IMR-90 (cell line): Measurements from ENCODE around the gene FNDC3B. TPM values are rescaled to one million over a fixed set of nuclear protein-coding genes. Genes with fewer than 3 reads are reported as not detected.

Experiments
- ATAC-seq: fragments of 200-7000 bp; cut with Tn5 transposase; 2 replicates; pipeline ENCODE4 v1.9.1; 2020; ENCODE audit warnings: low read depth, mild to moderate bottlenecking, moderate library complexity
- BruUV-seq: library from RNA; stranded (reverse); fragments of 400-500 nt; replicated peaks from 2 replicates; lab custom pipeline; 2021; lab: Mats Ljungman, UMichigan
- CTCF ChIA-PET: fragments of 300-600 bp; formaldehyde crosslinking; extraction: SDS; loops from one replicate; lab custom pipeline; 2021; ENCODE audit warnings: antibody characterized with exemption; lab: Yijun Ruan, JAX
- POLR2A ChIA-PET: fragments of 300-600 bp; sonication (Branson Sonifier 250); formaldehyde crosslinking; loops from one replicate; lab custom pipeline; 2022; ENCODE audit warnings: antibody characterized with exemption; ENCODE audit not compliant: unreplicated experiment; lab: Charles Lee
- DNase-seq: peaks from one replicate; pipeline ENCODE4 v3.0.0; 2013
- H2AFZ ChIP-seq: replicated peaks from 2 replicates; pipeline ENCODE3; 2013; ENCODE audit warnings: low read length, mild to moderate bottlenecking; ENCODE audit not compliant: poor library complexity
- H2AK5ac ChIP-seq: 2 replicates; pipeline ENCODE4 v1.6.1; 2013; ENCODE audit warnings: low read depth, low read length, inconsistent platforms
- H2AK9ac ChIP-seq: replicated peaks from 2 replicates; pipeline ENCODE3; 2013; ENCODE audit warnings: mild to moderate bottlenecking, low read depth, low read length, moderate library complexity; ENCODE audit not compliant: poor library complexity
- H2BK120ac ChIP-seq: 2 replicates; pipeline ENCODE4 v1.6.1; 2013; ENCODE audit warnings: low read depth, low read length, inconsistent platforms
- H2BK15ac ChIP-seq: 3 replicates; pipeline ENCODE4 v1.6.1; 2013; ENCODE audit warnings: low read depth, low read length, inconsistent platforms
- H2BK20ac ChIP-seq: 2 replicates; pipeline ENCODE4 v1.6.1; 2013; ENCODE audit warnings: low read depth, mild to moderate bottlenecking, inconsistent platforms, low read length, moderate library complexity
- H2BK5ac ChIP-seq: 2 replicates; pipeline ENCODE4 v1.6.1; 2013; ENCODE audit warnings: mild to moderate bottlenecking, low read depth, low read length, inconsistent platforms; ENCODE audit not compliant: poor library complexity, severe bottlenecking
- H3K14ac ChIP-seq: replicated peaks from 2 replicates; pipeline ENCODE4 v1.6.1; 2013; ENCODE audit warnings: low read depth, low read length, inconsistent platforms
- H3K18ac ChIP-seq: 2 replicates; pipeline ENCODE4 v1.6.1; 2013; ENCODE audit warnings: low read depth, low read length, control low read depth
- H3K23ac ChIP-seq: 2 replicates; pipeline ENCODE4 v1.6.1; 2013; ENCODE audit warnings: low read depth, low read length, inconsistent platforms
- H3K27ac ChIP-seq: 2 replicates; pipeline ENCODE4 v1.5.1; 2013; ENCODE audit warnings: mild to moderate bottlenecking, control low read depth, low read length; ENCODE audit not compliant: insufficient read depth
- H3K27me3 ChIP-seq: 2 replicates; pipeline ENCODE4 v1.6.1; 2013; ENCODE audit warnings: low read length; ENCODE audit not compliant: control insufficient read depth, insufficient read depth
- H3K36me3 ChIP-seq: 2 replicates; pipeline ENCODE4 v1.6.1; 2013; ENCODE audit warnings: low read length, mixed read lengths; ENCODE audit not compliant: control insufficient read depth, insufficient read depth
- H3K4ac ChIP-seq: 2 replicates; pipeline ENCODE4 v1.6.1; 2013; ENCODE audit warnings: low read depth, low read length, inconsistent platforms
- H3K4me1 ChIP-seq: 2 replicates; pipeline ENCODE4 v1.6.1; 2013; ENCODE audit warnings: low read length, mixed read lengths; ENCODE audit not compliant: control insufficient read depth, insufficient read depth
- H3K4me2 ChIP-seq: 2 replicates; pipeline ENCODE4 v1.6.1; 2013; ENCODE audit warnings: low read depth, mild to moderate bottlenecking, control low read depth, low read length, moderate library complexity
- H3K4me3 ChIP-seq: 2 replicates; pipeline ENCODE4 v1.5.1; 2013; ENCODE audit warnings: low read depth, mild to moderate bottlenecking, control low read depth, low read length, moderate library complexity; ENCODE audit not compliant: insufficient read depth
- H3K56ac ChIP-seq: 2 replicates; pipeline ENCODE4 v1.6.1; 2013; ENCODE audit warnings: low read length, inconsistent platforms; ENCODE audit not compliant: insufficient read depth; ENCODE audit errors: extremely low read depth
- H3K79me1 ChIP-seq, 2 experiments: 2 replicates each; pipeline ENCODE4 v1.6.1; 2013; ENCODE audit warnings: low read length in 2 of 2, inconsistent platforms in 1 of 2, low read depth in 1 of 2
- H3K9ac ChIP-seq: 2 replicates; pipeline ENCODE4 v1.6.1; 2013; ENCODE audit warnings: low read depth, low read length, control low read depth
- H3K9me1 ChIP-seq: 2 replicates; pipeline ENCODE4 v1.6.1; 2013; ENCODE audit warnings: low read length, inconsistent platforms; ENCODE audit not compliant: insufficient read depth
- H3K9me3 ChIP-seq: 2 replicates; pipeline ENCODE4 v1.6.1; 2013; ENCODE audit warnings: low read length; ENCODE audit not compliant: control insufficient read depth, insufficient read depth
- H4K20me1 ChIP-seq: 2 replicates; pipeline ENCODE4 v1.6.1; 2013; ENCODE audit warnings: low read length, inconsistent platforms; ENCODE audit not compliant: insufficient read depth
- H4K5ac ChIP-seq: 2 replicates; pipeline ENCODE4 v1.6.1; 2013; ENCODE audit warnings: mild to moderate bottlenecking, low read depth, low read length, control low read depth
- H4K8ac ChIP-seq, 2 experiments: 2 replicates each; pipeline ENCODE4 v1.6.1; 2013; ENCODE audit warnings: low read depth in 2 of 2, low read length in 2 of 2, control low read depth in 1 of 2, inconsistent platforms in 1 of 2
- H4K91ac ChIP-seq: 2 replicates; pipeline ENCODE4 v1.6.1; 2013; ENCODE audit warnings: low read depth, low read length, inconsistent platforms; ENCODE audit not compliant: insufficient read depth
- CEBPB ChIP-seq: IDR thresholded peaks from 2 replicates; pipeline ENCODE4 v1.6.1; 2012; ENCODE audit warnings: low read depth, low read length, improper control_type of control experiment
- CTCF ChIP-seq: conservative IDR thresholded peaks from 2 replicates; pipeline ENCODE4 v1.5.1; 2012; ENCODE audit warnings: mild to moderate bottlenecking, low read depth, low read length, improper control_type of control experiment
- MAZ ChIP-seq: IDR thresholded peaks from 2 replicates; pipeline ENCODE4 v1.6.1; 2012; ENCODE audit warnings: low read depth, mild to moderate bottlenecking, low read length, improper control_type of control experiment, moderate library complexity, borderline replicate concordance
- MXI1 ChIP-seq: IDR thresholded peaks from 2 replicates; pipeline ENCODE4 v1.6.1; 2012; ENCODE audit warnings: low read depth, mild to moderate bottlenecking, low read length, moderate library complexity, borderline replicate concordance
- NFE2L2 ChIP-seq: fragments of 150-350 bp; IDR thresholded peaks from 2 replicates; pipeline ENCODE4 v1.6.1; 2016; ENCODE audit warnings: low read depth, mild to moderate bottlenecking, low read length
- WGBS, 2 experiments: methylation state at CpG; one replicate each; pipeline versions ENCODE4 v1.1.5 to v1.1.7; 2013; ENCODE audit warnings: missing lambda C conversion rate in 2 of 2; ENCODE audit not compliant: insufficient read length in 1 of 2; ENCODE audit errors: extremely low coverage in 2 of 2; 5-methylcytosine and 5-hydroxymethylcytosine counted together
- dilution Hi-C: fragments of 300-500 bp; cut with HindIII; formaldehyde crosslinking; loops from one replicate; pipeline ENCODE4 v1.14.3; 2018; ENCODE audit warnings: low sequenced_read_pairs; ENCODE audit not compliant: unreplicated experiment
- in situ Hi-C: fragments of 300-500 bp; cut with MboI; formaldehyde crosslinking; loops from 3 replicates; pipeline ENCODE4 v1.14.3; 2019; ENCODE audit warnings: low sequenced_read_pairs, inconsistent platforms, mixed read lengths
- intact Hi-C: fragments of 100-400 bp; cut with micrococcal nuclease; formaldehyde crosslinking; loops from 2 replicates; pipeline ENCODE4 v1.10.0; 2022
- polyA plus RNA-seq, 3 experiments: library from polyadenylated mRNA; depleted of rRNA; stranded (reverse); fragments of >200 nt; gene quantifications; 2 replicates each; pipeline ENCODE4 v1.2.3, GENCODE V29; 2012; ENCODE audit warnings: low replicate concordance in 1 of 3
- total RNA-seq: library from RNA; depleted of rRNA; stranded (reverse); fragments of >200 nt; gene quantifications from 2 replicates; pipeline ENCODE4 v1.2.3, GENCODE V29; 2012

FNDC3B gene
- total and polyA plus RNA-seq, 2 of the 4 experiments (the other 2 are of a cell fraction) = 23.9 to 150 TPM

GRCh38 chr3:172292422-172292821, 253.0 kb downstream of the FNDC3B start:
- no peaks in the 10 kb centered on the region for H3K9me3 ChIP-seq
- H2BK15ac ChIP-seq = no peak overlapping the region
- CTCF ChIA-PET = no interaction called here
- intact Hi-C loops (no loop called here), in situ Hi-C loops (no loop called here), dilution Hi-C loops (no loop called here)
- no peak overlapping the region for H3K56ac ChIP-seq
- no peak overlapping the region for H4K8ac ChIP-seq
- no peaks in the 10 kb centered on the region; the same call in 1 of the 2 replicates for H3K4me1 ChIP-seq
- no peak overlapping the region for H2BK20ac ChIP-seq
- H3K36me3 ChIP-seq = peaks cover 41% of the 10 kb centered on the region
- DNase-seq (no peak), ATAC-seq (no peak)
- POLR2A ChIA-PET = no interaction called here
- H3K18ac ChIP-seq = no peak overlapping the region
- no peak overlapping the region for H3K4ac ChIP-seq
- no CpG with 5 or more reads among the region's 2 CpGs for WGBS, 2 experiments
- no peak overlapping the region for H2AK9ac ChIP-seq
- H3K23ac ChIP-seq = peak overlapping the region; percentile 70; the same call in 1 of the 2 replicates
- H3K27ac ChIP-seq = no peak overlapping the region
- BruUV-seq = no TSS peak
- no peak overlapping the region for H3K4me2 ChIP-seq
- peaks cover 45 to 81% of the 10 kb centered on the region in 2 experiments for H3K79me1 ChIP-seq
- H2BK120ac ChIP-seq = no peak overlapping the region
- no peak overlapping the region for H3K4me3 ChIP-seq
- H2AK5ac ChIP-seq = no peak overlapping the region
- H3K27me3 ChIP-seq = no peaks in the 10 kb centered on the region
- H4K91ac ChIP-seq = no peak overlapping the region
- no peak for TF ChIP-seq MAZ
- no peak for TF ChIP-seq MXI1
- TF ChIP-seq CTCF = no peak
- TF ChIP-seq CEBPB = no peak
- no peak for TF ChIP-seq NFE2L2
- no peak overlapping the region for H3K14ac ChIP-seq
- no peak overlapping the region for H2BK5ac ChIP-seq
- no peak overlapping the region for H2AFZ ChIP-seq
- no peak overlapping the region for H4K5ac ChIP-seq
- H3K9me1 ChIP-seq = peaks cover 25% of the 10 kb centered on the region
- H3K9ac ChIP-seq = no peak overlapping the region
- H4K20me1 ChIP-seq = peaks cover 51% of the 10 kb centered on the region; the same call in 1 of the 2 replicates
